K562 (cell line): ENCODE data around the gene LRRC19. TPM values are rescaled to one million over a fixed set of nuclear protein-coding genes. Genes with fewer than 3 reads are reported as not detected.

Source experiments
- KLF16 ChIP-seq: IDR thresholded peaks from 2 replicates; pipeline ENCODE4 v1.6.1; 2016; ENCODE audit warnings: antibody characterized with exemption
- ZNF395 ChIP-seq: fragments of 200-800 bp; sonication (Bioruptor generic); IDR thresholded peaks from 2 replicates; pipeline ENCODE4 v1.6.1; 2017; ENCODE audit warnings: missing genetic modification characterization, missing compliant biosample characterization
- ZNF644 ChIP-seq: fragments of 200-800 bp; sonication (Bioruptor generic); IDR thresholded peaks from 2 replicates; pipeline ENCODE4 v1.6.1; 2016; ENCODE audit warnings: low read depth, missing genetic modification characterization, missing compliant biosample characterization
- polyA plus RNA-seq, 8 experiments: library from polyadenylated mRNA; depleted of rRNA in 4 of 8; stranded (reverse) in 5 of 8; unstranded in 3 of 8; fragments of >200 nt; fragmentation: Nextera tagmentation in 2 of 8; fragmentation: Illumina TruSeq in 1 of 8; extraction: Ambion mirVana in 2 of 8; extraction: Trizol in 1 of 8; gene quantifications; 2 replicates each; pipeline versions ENCODE4 v1.2.1 to v1.2.3, GENCODE V29; 2011 to 2014; ENCODE audit warnings: inconsistent platforms in 1 of 8, missing spikeins in 1 of 8
- total RNA-seq, 7 experiments: library from RNA; depleted of rRNA in 6 of 7; stranded (reverse); fragments of >200 nt in 6 of 7; fragmentation: Illumina TruSeq in 2 of 7; extraction: Trizol in 2 of 7; gene quantifications; 2 replicates each; pipeline versions ENCODE4 v1.2.1 to v1.2.3, GENCODE V29; 2011 to 2021; ENCODE audit warnings: low replicate concordance in 1 of 7
- TF ChIP-seq, protein P1 (sequence below): fragments of 200-400 bp; formaldehyde crosslinking; IDR thresholded peaks from 2 replicates; pipeline ENCODE4 v1.6.1; 2017; ENCODE audit warnings: mild to moderate bottlenecking, low read depth, low read length, moderate library complexity
- TF ChIP-seq, protein P2 (sequence below): fragments of 250-450 bp; sonication (Bioruptor Pico); IDR thresholded peaks from 2 replicates; pipeline ENCODE4 v1.5.0; 2021; ENCODE audit warnings: mild to moderate bottlenecking, borderline replicate concordance

Gene LRRC19
- total and polyA plus RNA-seq, 9 of the 15 experiments (the other 6 are each of a cell fraction or from before 2014, with no cell fraction given), result not detected

DNA sequence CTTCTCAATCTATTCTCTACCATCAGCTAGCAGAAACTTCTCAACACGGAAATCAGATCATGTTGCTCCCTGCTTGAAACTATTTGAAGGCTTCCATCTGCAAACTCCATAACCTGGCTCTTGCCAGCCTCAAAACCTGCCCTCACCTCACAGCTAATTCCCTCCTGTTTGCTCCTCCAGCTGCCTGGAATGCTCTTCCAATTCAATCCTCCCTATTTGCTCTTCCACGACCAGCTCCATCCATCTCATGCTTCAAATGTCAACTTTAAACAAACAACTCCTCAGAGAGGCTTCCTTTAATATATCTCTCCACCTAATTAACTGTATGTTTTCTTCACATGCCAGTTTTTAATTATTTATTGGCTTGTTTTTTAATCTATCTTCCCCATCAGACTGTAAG is 59.9 kb downstream of the LRRC19 start (continued):
- TF ChIP-seq ZNF395 (CRISPR knock-in tag), result no peak
- TF ChIP-seq, protein P1, sequence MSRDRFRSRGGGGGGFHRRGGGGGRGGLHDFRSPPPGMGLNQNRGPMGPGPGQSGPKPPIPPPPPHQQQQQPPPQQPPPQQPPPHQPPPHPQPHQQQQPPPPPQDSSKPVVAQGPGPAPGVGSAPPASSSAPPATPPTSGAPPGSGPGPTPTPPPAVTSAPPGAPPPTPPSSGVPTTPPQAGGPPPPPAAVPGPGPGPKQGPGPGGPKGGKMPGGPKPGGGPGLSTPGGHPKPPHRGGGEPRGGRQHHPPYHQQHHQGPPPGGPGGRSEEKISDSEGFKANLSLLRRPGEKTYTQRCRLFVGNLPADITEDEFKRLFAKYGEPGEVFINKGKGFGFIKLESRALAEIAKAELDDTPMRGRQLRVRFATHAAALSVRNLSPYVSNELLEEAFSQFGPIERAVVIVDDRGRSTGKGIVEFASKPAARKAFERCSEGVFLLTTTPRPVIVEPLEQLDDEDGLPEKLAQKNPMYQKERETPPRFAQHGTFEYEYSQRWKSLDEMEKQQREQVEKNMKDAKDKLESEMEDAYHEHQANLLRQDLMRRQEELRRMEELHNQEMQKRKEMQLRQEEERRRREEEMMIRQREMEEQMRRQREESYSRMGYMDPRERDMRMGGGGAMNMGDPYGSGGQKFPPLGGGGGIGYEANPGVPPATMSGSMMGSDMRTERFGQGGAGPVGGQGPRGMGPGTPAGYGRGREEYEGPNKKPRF, result no peak
- no peak for TF ChIP-seq ZNF644 (tag)
- TF ChIP-seq, protein P2, sequence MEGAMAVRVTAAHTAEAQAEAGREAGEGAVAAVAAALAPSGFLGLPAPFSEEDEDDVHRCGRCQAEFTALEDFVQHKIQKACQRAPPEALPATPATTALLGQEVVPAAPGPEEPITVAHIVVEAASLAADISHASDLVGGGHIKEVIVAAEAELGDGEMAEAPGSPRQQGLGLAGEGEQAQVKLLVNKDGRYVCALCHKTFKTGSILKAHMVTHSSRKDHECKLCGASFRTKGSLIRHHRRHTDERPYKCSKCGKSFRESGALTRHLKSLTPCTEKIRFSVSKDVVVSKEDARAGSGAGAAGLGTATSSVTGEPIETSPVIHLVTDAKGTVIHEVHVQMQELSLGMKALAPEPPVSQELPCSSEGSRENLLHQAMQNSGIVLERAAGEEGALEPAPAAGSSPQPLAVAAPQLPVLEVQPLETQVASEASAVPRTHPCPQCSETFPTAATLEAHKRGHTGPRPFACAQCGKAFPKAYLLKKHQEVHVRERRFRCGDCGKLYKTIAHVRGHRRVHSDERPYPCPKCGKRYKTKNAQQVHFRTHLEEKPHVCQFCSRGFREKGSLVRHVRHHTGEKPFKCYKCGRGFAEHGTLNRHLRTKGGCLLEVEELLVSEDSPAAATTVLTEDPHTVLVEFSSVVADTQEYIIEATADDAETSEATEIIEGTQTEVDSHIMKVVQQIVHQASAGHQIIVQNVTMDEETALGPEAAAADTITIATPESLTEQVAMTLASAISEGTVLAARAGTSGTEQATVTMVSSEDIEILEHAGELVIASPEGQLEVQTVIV (CRISPR knock-in tag), result no peak
- TF ChIP-seq KLF16, result no peak

Other genes starting within 250 kb of the LRRC19 start
- gene CAAP1, start 112.9 kb downstream of the LRRC19 start, total RNA-seq (2014; rRNA removed), result 16.1 and 16.8 TPM in 2 replicates
- 17.4 and 19.6 TPM in 2 replicates for gene CAAP1, start 112.9 kb downstream of the LRRC19 start, total RNA-seq (2014; rRNA removed; fragmentation: Illumina TruSeq; extraction: Trizol)
- 13.3 and 14.8 TPM in 2 replicates for gene CAAP1, start 112.9 kb downstream of the LRRC19 start, total RNA-seq (2015; rRNA removed; fragmentation: Illumina TruSeq; extraction: Trizol)
- gene CAAP1, start 112.9 kb downstream of the LRRC19 start, total RNA-seq (2021), result 11.5 and 15.3 TPM in 2 replicates
- gene CAAP1, start 112.9 kb downstream of the LRRC19 start, polyA plus RNA-seq (2011; rRNA removed), result 10.3 and 16.0 TPM in 2 replicates
- gene CAAP1, start 112.9 kb downstream of the LRRC19 start, polyA plus RNA-seq (2014; fragmentation: Illumina TruSeq; extraction: Trizol), result 13.7 and 17.4 TPM in 2 replicates
- 1 to 10 TPM; 8.9 TPM for gene CAAP1, start 112.9 kb downstream of the LRRC19 start, polyA plus RNA-seq (2014; fragmentation: Nextera tagmentation; extraction: Ambion mirVana)
- gene CAAP1, start 112.9 kb downstream of the LRRC19 start, polyA plus RNA-seq (2014; rRNA removed), result 13.9 and 14.7 TPM in 2 replicates
- gene PLAA, start 58.4 kb downstream of the LRRC19 start, total RNA-seq (2014; rRNA removed), result 16.4 and 18.0 TPM in 2 replicates
- 18.3 and 21.7 TPM in 2 replicates for gene PLAA, start 58.4 kb downstream of the LRRC19 start, total RNA-seq (2014; rRNA removed; fragmentation: Illumina TruSeq; extraction: Trizol)
- 14.7 and 16.6 TPM in 2 replicates for gene PLAA, start 58.4 kb downstream of the LRRC19 start, total RNA-seq (2015; rRNA removed; fragmentation: Illumina TruSeq; extraction: Trizol)
- gene PLAA, start 58.4 kb downstream of the LRRC19 start, total RNA-seq (2021), result 17.9 and 19.2 TPM in 2 replicates
- gene PLAA, start 58.4 kb downstream of the LRRC19 start, polyA plus RNA-seq (2011; rRNA removed), result 8.9 and 10.1 TPM in 2 replicates
- gene PLAA, start 58.4 kb downstream of the LRRC19 start, polyA plus RNA-seq (2014; fragmentation: Illumina TruSeq; extraction: Trizol), result 20.7 and 21.1 TPM in 2 replicates
- gene PLAA, start 58.4 kb downstream of the LRRC19 start, polyA plus RNA-seq (2014; fragmentation: Nextera tagmentation; extraction: Ambion mirVana), result 1 to 10 TPM; 3.5 to 3.8 TPM
- gene PLAA, start 58.4 kb downstream of the LRRC19 start, polyA plus RNA-seq (2014; rRNA removed), result 9.4 and 10.4 TPM in 2 replicates
- 6.1 and 8.2 TPM in 2 replicates for gene IFT74, start 49.3 kb downstream of the LRRC19 start, total RNA-seq (2014; rRNA removed)
- 12.7 and 14.7 TPM in 2 replicates for gene IFT74, start 49.3 kb downstream of the LRRC19 start, total RNA-seq (2014; rRNA removed; fragmentation: Illumina TruSeq; extraction: Trizol)
- 10.8 and 13.2 TPM in 2 replicates for gene IFT74, start 49.3 kb downstream of the LRRC19 start, total RNA-seq (2015; rRNA removed; fragmentation: Illumina TruSeq; extraction: Trizol)
- 8.5 and 9.3 TPM in 2 replicates for gene IFT74, start 49.3 kb downstream of the LRRC19 start, total RNA-seq (2021)
- 6.5 and 11.1 TPM in 2 replicates for gene IFT74, start 49.3 kb downstream of the LRRC19 start, polyA plus RNA-seq (2011; rRNA removed)
- gene IFT74, start 49.3 kb downstream of the LRRC19 start, polyA plus RNA-seq (2014; fragmentation: Illumina TruSeq; extraction: Trizol), result 9.3 and 11.9 TPM in 2 replicates
- gene IFT74, start 49.3 kb downstream of the LRRC19 start, polyA plus RNA-seq (2014; fragmentation: Nextera tagmentation; extraction: Ambion mirVana), result 1 to 10 TPM; 7.9 to 8.4 TPM
- gene IFT74, start 49.3 kb downstream of the LRRC19 start, polyA plus RNA-seq (2014; rRNA removed), result 8.6 and 8.7 TPM in 2 replicates
- gene TEK, start 103.6 kb upstream of the LRRC19 start, total RNA-seq (2014; rRNA removed), result 0.05 TPM in 1 of 2 replicates, not detected in the other
- gene TEK, start 103.6 kb upstream of the LRRC19 start, total RNA-seq (2014; rRNA removed; fragmentation: Illumina TruSeq; extraction: Trizol), result 0.04 and 0.10 TPM in 2 replicates
- 0.11 TPM in 2 replicates for gene TEK, start 103.6 kb upstream of the LRRC19 start, total RNA-seq (2015; rRNA removed; fragmentation: Illumina TruSeq; extraction: Trizol)
- 0.07 and 0.16 TPM in 2 replicates for gene TEK, start 103.6 kb upstream of the LRRC19 start, total RNA-seq (2021)
- gene TEK, start 103.6 kb upstream of the LRRC19 start, polyA plus RNA-seq (2011; rRNA removed), result 0.03 TPM in 1 of 2 replicates, not detected in the other
- 0.03 and 0.04 TPM in 2 replicates for gene TEK, start 103.6 kb upstream of the LRRC19 start, polyA plus RNA-seq (2014; fragmentation: Illumina TruSeq; extraction: Trizol)
- gene TEK, start 103.6 kb upstream of the LRRC19 start, polyA plus RNA-seq (2014; fragmentation: Nextera tagmentation; extraction: Ambion mirVana), result under 1 TPM; 0.06 to 0.13 TPM
- 0.07 and 0.11 TPM in 2 replicates for gene TEK, start 103.6 kb upstream of the LRRC19 start, polyA plus RNA-seq (2014; rRNA removed)